ENCODE results near the gene DNER. TPM values are rescaled to one million over a fixed set of nuclear protein-coding genes. Genes with fewer than 3 reads are reported as not detected.

Gene DNER
- total RNA-seq, 1 donor from 2014 or later, result not detected

GRCh38 chr2:229688141-229688540, 26.2 kb downstream of the DNER start:
- H3K27ac Mint-ChIP-seq (ENCODE audit: unreplicated experiment), result no peak overlapping the region
- no peak for DNase-seq (ENCODE audit: low spot score)
- H3K36me3 Mint-ChIP-seq (ENCODE audit: low read depth), result no peaks in the 10 kb centered on the region
- TF ChIP-seq CTCF (IDR thresholded peaks at IDR 0.05), result no peak
- H3K27me3 Mint-ChIP-seq (ENCODE audit: low read depth), result peaks cover 5% of the 10 kb centered on the region
- no peaks in the 10 kb centered on the region for H3K4me1 Mint-ChIP-seq (ENCODE audit: low read depth)
- H3K4me3 Mint-ChIP-seq (ENCODE audit: unreplicated experiment), result no peak overlapping the region
- peaks cover 3% of the 10 kb centered on the region for H3K9me3 Mint-ChIP-seq (ENCODE audit: low read depth)

- Mint-ChIP-seq H3K36me3 (ENCODE audit: low read depth) (no peaks in the 10 kb centered on the region), H3K27me3 (ENCODE audit: low read depth) (peaks cover 7% of the 10 kb centered on the region), H3K27ac (ENCODE audit: unreplicated experiment) (no peak overlapping the region), H3K4me3 (ENCODE audit: unreplicated experiment) (no peak overlapping the region), H3K4me1 (ENCODE audit: low read depth) (no peaks in the 10 kb centered on the region), H3K9me3 (ENCODE audit: low read depth) (peaks cover 3% of the 10 kb centered on the region)
- no peak for DNase-seq (ENCODE audit: low spot score)
- TF ChIP-seq CTCF (IDR thresholded peaks at IDR 0.05), result no peak
These were observed 28.0 kb downstream of the DNER start for GRCh38 chr2:229686122-229686919.

- Mint-ChIP-seq H3K4me3 (ENCODE audit: unreplicated experiment) (no peak overlapping the region), H3K4me1 (ENCODE audit: low read depth) (no peaks in the 10 kb centered on the region), H3K36me3 (ENCODE audit: low read depth) (no peaks in the 10 kb centered on the region), H3K9me3 (ENCODE audit: low read depth) (peaks cover 3% of the 10 kb centered on the region), H3K27ac (ENCODE audit: unreplicated experiment) (no peak overlapping the region), H3K27me3 (ENCODE audit: low read depth) (peaks cover 7% of the 10 kb centered on the region)
- no peak for DNase-seq (ENCODE audit: low spot score)
- no peak for TF ChIP-seq CTCF (IDR thresholded peaks at IDR 0.05)
These were observed 29.3 kb downstream of the DNER start for GRCh38 chr2:229684942-229685562.

GRCh38 chr2:229679393-229680125, 34.8 kb downstream of the DNER start:
- Mint-ChIP-seq H3K4me1 (ENCODE audit: low read depth) (no peaks in the 10 kb centered on the region), H3K9me3 (ENCODE audit: low read depth) (no peaks in the 10 kb centered on the region), H3K36me3 (ENCODE audit: low read depth) (no peaks in the 10 kb centered on the region), H3K4me3 (ENCODE audit: unreplicated experiment) (no peak overlapping the region), H3K27me3 (ENCODE audit: low read depth) (peaks cover 9% of the 10 kb centered on the region), H3K27ac (ENCODE audit: unreplicated experiment) (no peak overlapping the region)
- no peak for DNase-seq (ENCODE audit: low spot score)
- TF ChIP-seq CTCF (IDR thresholded peaks at IDR 0.05), result no peak

GRCh38 chr2:229675569-229675968, 38.8 kb downstream of the DNER start:
- Mint-ChIP-seq H3K9me3 (ENCODE audit: low read depth) (no peaks in the 10 kb centered on the region), H3K27ac (ENCODE audit: unreplicated experiment) (no peak overlapping the region), H3K36me3 (ENCODE audit: low read depth) (no peaks in the 10 kb centered on the region), H3K27me3 (ENCODE audit: low read depth) (peaks cover 19% of the 10 kb centered on the region), H3K4me1 (ENCODE audit: low read depth) (no peaks in the 10 kb centered on the region), H3K4me3 (ENCODE audit: unreplicated experiment) (no peak overlapping the region)
- no peak for TF ChIP-seq CTCF (IDR thresholded peaks at IDR 0.05)
- DNase-seq (ENCODE audit: low spot score), result no peak
